Measurements from ENCODE around the gene PARVA.

PARVA gene

GRCh38 chr11:12534549-12534948, 157.2 kb downstream of the PARVA start:
- no peak for TF ChIP-seq RARB (CRISPR knock-in tag; IDR thresholded peaks at IDR 0.05)
- no peak for ATAC-seq

GRCh38 chr11:12535321-12535720, 157.9 kb downstream of the PARVA start:
- TF ChIP-seq ZNF8 (CRISPR knock-in tag; IDR thresholded peaks at IDR 0.05) (no peak), OSR1 (CRISPR knock-in tag; IDR thresholded peaks at IDR 0.05) (no peak), CREB5 (CRISPR knock-in tag; IDR thresholded peaks at IDR 0.05; ENCODE audit: low read depth) (no peak), ISL1 (CRISPR knock-in tag; IDR thresholded peaks at IDR 0.05) (no peak), RARB (CRISPR knock-in tag; IDR thresholded peaks at IDR 0.05) (no peak), ARNTL (CRISPR knock-in tag; IDR thresholded peaks at IDR 0.05; ENCODE audit: borderline replicate concordance, low read depth) (no peak)
- ATAC-seq, result no peak

- TF ChIP-seq ZNF8 (CRISPR knock-in tag; IDR thresholded peaks at IDR 0.05), result no peak
- TF ChIP-seq PATZ1 (CRISPR knock-in tag; IDR thresholded peaks at IDR 0.05; ENCODE audit: borderline replicate concordance), result no peak
- no peak for TF ChIP-seq ZNF565 (CRISPR knock-in tag; conservative IDR thresholded peaks at IDR 0.05; ENCODE audit: low read depth)
- no peak for TF ChIP-seq TCF4 (CRISPR knock-in tag; IDR thresholded peaks at IDR 0.05; ENCODE audit: borderline replicate concordance)
- TF ChIP-seq CSDC2 (CRISPR knock-in tag; IDR thresholded peaks at IDR 0.05), result no peak
- no peak for TF ChIP-seq ZFP3 (CRISPR knock-in tag; IDR thresholded peaks at IDR 0.05)
- TF ChIP-seq RARB (CRISPR knock-in tag; IDR thresholded peaks at IDR 0.05), result no peak
- TF ChIP-seq ZNF70 (CRISPR knock-in tag; IDR thresholded peaks at IDR 0.05), result no peak
- TF ChIP-seq ZC3H10 (CRISPR knock-in tag; IDR thresholded peaks at IDR 0.05), result no peak
- ATAC-seq, result no peak
These were observed 159.2 kb downstream of the PARVA start for GRCh38 chr11:12536566-12536965.

DNA sequence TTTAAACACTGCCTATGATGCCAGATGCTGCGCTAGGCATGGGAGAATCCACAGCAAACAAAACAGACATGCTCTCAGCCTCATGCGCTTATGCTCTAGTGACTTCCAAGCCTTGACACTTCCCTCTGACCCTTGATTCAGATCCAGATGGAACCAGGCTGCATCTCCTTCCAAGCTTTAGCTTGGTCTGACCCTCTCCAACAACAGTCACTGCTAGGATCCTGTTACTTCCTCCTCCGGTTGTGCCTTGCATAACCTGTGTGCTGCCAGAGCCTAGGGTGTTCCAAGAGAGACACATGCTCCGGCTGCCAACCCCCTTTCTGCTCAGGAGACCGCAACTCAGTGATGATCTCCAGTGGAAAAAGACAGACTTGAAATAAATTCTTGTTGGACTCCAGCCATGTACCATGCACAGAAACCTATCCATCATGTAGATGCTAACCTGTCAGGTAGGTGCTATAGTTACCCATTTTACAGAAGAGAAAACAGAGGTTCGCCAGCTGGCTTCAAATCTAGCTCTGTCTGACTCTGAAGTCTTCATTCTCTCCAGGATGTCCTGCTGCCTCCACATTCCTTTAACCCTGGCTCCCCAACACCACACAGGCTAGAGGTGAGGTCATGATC, 160.5 kb downstream of the PARVA start:
- no peak for ATAC-seq
- TF ChIP-seq ISL1 (CRISPR knock-in tag; IDR thresholded peaks at IDR 0.05), result no peak
- TF ChIP-seq ARNTL (CRISPR knock-in tag; IDR thresholded peaks at IDR 0.05; ENCODE audit: borderline replicate concordance, low read depth), result no peak
- TF ChIP-seq SNAI2 (CRISPR knock-in tag; IDR thresholded peaks at IDR 0.05), result no peak
- TF ChIP-seq GLIS3 (CRISPR knock-in tag; IDR thresholded peaks at IDR 0.05), result no peak
- TF ChIP-seq CSRNP3 (CRISPR knock-in tag; IDR thresholded peaks at IDR 0.05), result no peak
- TF ChIP-seq, protein P1, sequence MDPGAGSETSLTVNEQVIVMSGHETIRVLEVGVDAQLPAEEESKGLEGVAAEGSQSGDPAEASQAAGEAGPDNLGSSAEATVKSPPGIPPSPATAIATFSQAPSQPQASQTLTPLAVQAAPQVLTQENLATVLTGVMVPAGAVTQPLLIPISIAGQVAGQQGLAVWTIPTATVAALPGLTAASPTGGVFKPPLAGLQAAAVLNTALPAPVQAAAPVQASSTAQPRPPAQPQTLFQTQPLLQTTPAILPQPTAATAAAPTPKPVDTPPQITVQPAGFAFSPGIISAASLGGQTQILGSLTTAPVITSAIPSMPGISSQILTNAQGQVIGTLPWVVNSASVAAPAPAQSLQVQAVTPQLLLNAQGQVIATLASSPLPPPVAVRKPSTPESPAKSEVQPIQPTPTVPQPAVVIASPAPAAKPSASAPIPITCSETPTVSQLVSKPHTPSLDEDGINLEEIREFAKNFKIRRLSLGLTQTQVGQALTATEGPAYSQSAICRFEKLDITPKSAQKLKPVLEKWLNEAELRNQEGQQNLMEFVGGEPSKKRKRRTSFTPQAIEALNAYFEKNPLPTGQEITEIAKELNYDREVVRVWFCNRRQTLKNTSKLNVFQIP (CRISPR knock-in tag; IDR thresholded peaks at IDR 0.05; ENCODE audit: borderline replicate concordance, low read depth), result no peak
- TF ChIP-seq TOX (CRISPR knock-in tag; IDR thresholded peaks at IDR 0.05; ENCODE audit: borderline replicate concordance), result no peak
- TF ChIP-seq PPARA (CRISPR knock-in tag; IDR thresholded peaks at IDR 0.05; ENCODE audit: borderline replicate concordance), result no peak
- TF ChIP-seq OSR1 (CRISPR knock-in tag; IDR thresholded peaks at IDR 0.05), result no peak
- TF ChIP-seq ZNF70 (CRISPR knock-in tag; IDR thresholded peaks at IDR 0.05), result no peak
- TF ChIP-seq RARB (CRISPR knock-in tag; IDR thresholded peaks at IDR 0.05), result no peak
- TF ChIP-seq PATZ1 (CRISPR knock-in tag; IDR thresholded peaks at IDR 0.05; ENCODE audit: borderline replicate concordance), result no peak
- no peak for TF ChIP-seq ZFP30 (CRISPR knock-in tag; IDR thresholded peaks at IDR 0.05)
- TF ChIP-seq ZNF8 (CRISPR knock-in tag; IDR thresholded peaks at IDR 0.05), result no peak
- no peak for TF ChIP-seq TSHZ2 (CRISPR knock-in tag; IDR thresholded peaks at IDR 0.05)
- TF ChIP-seq CSDC2 (CRISPR knock-in tag; IDR thresholded peaks at IDR 0.05), result no peak
- no peak for TF ChIP-seq ZNF565 (CRISPR knock-in tag; conservative IDR thresholded peaks at IDR 0.05; ENCODE audit: low read depth)
- no peak for TF ChIP-seq CREB5 (CRISPR knock-in tag; IDR thresholded peaks at IDR 0.05; ENCODE audit: low read depth)
